Measurements from ENCODE around the gene FAM222B. TPM values are rescaled to one million over a fixed set of nuclear protein-coding genes. Genes with fewer than 3 reads are reported as not detected.

FAM222B gene
- total and polyA plus RNA-seq, 9 of the 15 experiments (the other 6 are each of a cell fraction or from before 2014, with no cell fraction given) = 4.0 to 34.6 (median 7.5) TPM

- TF ChIP-seq PRDM10 (IDR thresholded peaks at IDR 0.05; ENCODE audit: partially characterized antibody) = peak; percentile 95
- TF ChIP-seq ZNF699 (CRISPR knock-in tag; IDR thresholded peaks at IDR 0.05; ENCODE audit: insufficient replicate concordance) = no peak
- 0 out of 2 replicates have a peak, but pooled peaks have one; percentile 4 for TF ChIP-seq ZNF668 (CRISPR knock-in tag; IDR thresholded peaks at IDR 0.05)
- TF ChIP-seq MXD1 (CRISPR knock-in tag; IDR thresholded peaks at IDR 0.05; ENCODE audit: borderline replicate concordance, poor library complexity, severe bottlenecking) = peak; percentile 85
- TF ChIP-seq FIP1L1 (IDR thresholded peaks at IDR 0.05; ENCODE audit: low read depth, low read length, poor library complexity, severe bottlenecking) = no peak
- TF ChIP-seq TFE3 (CRISPR knock-in tag; IDR thresholded peaks at IDR 0.05) = no peak
- no peak for TF ChIP-seq PRPF4 (IDR thresholded peaks at IDR 0.05; ENCODE audit: insufficient read depth, low read depth, low read length, poor library complexity, severe bottlenecking)
- TF ChIP-seq TCF3 (CRISPR knock-in tag; IDR thresholded peaks at IDR 0.05) = no peak; the same call in 1 of the 2 replicates
- TF ChIP-seq ETS2 (tag; IDR thresholded peaks at IDR 0.05; ENCODE audit: borderline replicate concordance, poor library complexity, severe bottlenecking) = no peak
- peak in 1 of 3 experiments; percentile 71; a peak in 3 of 6 replicates for TF ChIP-seq ZBTB11 (CRISPR knock-in tag; IDR thresholded peaks at IDR 0.05)
- 0 out of 4 replicates have a peak, but pooled peaks have one; percentile 3 to 32 for TF ChIP-seq TEAD1 (CRISPR knock-in tag; IDR thresholded peaks at IDR 0.05)
- TF ChIP-seq ZFP36 (IDR thresholded peaks at IDR 0.05; ENCODE audit: low read depth, low read length, partially characterized antibody) = peak; percentile 24
These were observed 12.1 kb upstream of the FAM222B start, which contains the start of gene ERAL1 (continued) for GRCh38 chr17:28854457-28855335.

All from K562 (cell line).